ENCODE data around the gene PSEN1. TPM values are rescaled to one million over a fixed set of nuclear protein-coding genes. Genes with fewer than 3 reads are reported as not detected.

Gene PSEN1
- polyA plus RNA-seq, 1 donor (not counting 4 experiments of a cell fraction or from before 2014, with no cell fraction given), result 32.6 TPM

DNA sequence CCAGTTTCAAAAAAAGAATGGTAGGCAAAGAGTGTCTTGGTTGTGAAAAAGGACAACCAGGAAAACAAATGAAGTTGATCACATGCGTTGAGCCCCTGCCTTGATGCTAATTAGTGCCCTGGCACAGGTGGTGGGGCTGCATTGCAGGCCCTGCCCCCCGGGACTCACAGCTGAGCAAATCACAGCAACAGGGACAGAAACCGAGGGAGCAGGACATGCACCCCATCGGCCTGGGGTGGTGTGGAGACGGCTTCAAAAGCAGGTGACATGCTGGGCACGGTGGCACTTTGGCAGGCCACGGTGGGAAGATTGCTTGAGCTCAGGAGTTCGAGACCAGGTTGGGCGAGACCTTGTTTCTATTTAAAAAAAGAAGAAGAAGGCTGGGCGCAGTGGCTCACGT is 99.8 kb downstream of the PSEN1 start:
- H3K4me1 ChIP-seq (ENCODE audit: control insufficient read depth, extremely low read depth, insufficient read depth, low read length), result peaks cover 27% of the 10 kb centered on the region
- dilution Hi-C loops (cut with MboI; ENCODE audit: extremely low pct_ligation_motif_present, low sequenced_read_pairs), result no loop called here
- H3K4me2 ChIP-seq (ENCODE audit: control insufficient read depth, extremely low read depth, insufficient read depth, low read depth, low read length), result no peak overlapping the region
- peaks cover under 1% of the 10 kb centered on the region for H3K9me1 ChIP-seq (ENCODE audit: control insufficient read depth, extremely low read depth, insufficient read depth, low read length)
- no peaks in the 10 kb centered on the region for H3K9me3 ChIP-seq (ENCODE audit: control insufficient read depth, low read depth, low read length)
- H2AFZ ChIP-seq (ENCODE audit: control insufficient read depth, low read length), result no peak overlapping the region
- no peak for DNase-seq (ENCODE audit: low read depth, low spot score)
- H3K9ac ChIP-seq (ENCODE audit: control insufficient read depth, extremely low read depth, insufficient read depth, low read length), result no peak overlapping the region
- H3K79me2 ChIP-seq (ENCODE audit: control insufficient read depth, insufficient read depth, low read length), result no peaks in the 10 kb centered on the region
- no peak overlapping the region for H3K27ac ChIP-seq (ENCODE audit: control insufficient read depth, insufficient read depth, low read length)
- H3K36me3 ChIP-seq (ENCODE audit: control insufficient read depth in 2 of 2, extremely low read depth in 1 of 2, insufficient read depth in 2 of 2, low read length in 2 of 2), result no peaks in the 10 kb centered on the region
- no peak overlapping the region for H3K4me3 ChIP-seq (ENCODE audit: control insufficient read depth in 2 of 3, extremely low read depth in 1 of 3, insufficient read depth in 2 of 3, low read depth in 1 of 3, low read length in 3 of 3)
- peaks cover 3% of the 10 kb centered on the region for H4K20me1 ChIP-seq (ENCODE audit: control insufficient read depth, extremely low read depth, insufficient read depth, low read length)
- TF ChIP-seq, protein P1, sequence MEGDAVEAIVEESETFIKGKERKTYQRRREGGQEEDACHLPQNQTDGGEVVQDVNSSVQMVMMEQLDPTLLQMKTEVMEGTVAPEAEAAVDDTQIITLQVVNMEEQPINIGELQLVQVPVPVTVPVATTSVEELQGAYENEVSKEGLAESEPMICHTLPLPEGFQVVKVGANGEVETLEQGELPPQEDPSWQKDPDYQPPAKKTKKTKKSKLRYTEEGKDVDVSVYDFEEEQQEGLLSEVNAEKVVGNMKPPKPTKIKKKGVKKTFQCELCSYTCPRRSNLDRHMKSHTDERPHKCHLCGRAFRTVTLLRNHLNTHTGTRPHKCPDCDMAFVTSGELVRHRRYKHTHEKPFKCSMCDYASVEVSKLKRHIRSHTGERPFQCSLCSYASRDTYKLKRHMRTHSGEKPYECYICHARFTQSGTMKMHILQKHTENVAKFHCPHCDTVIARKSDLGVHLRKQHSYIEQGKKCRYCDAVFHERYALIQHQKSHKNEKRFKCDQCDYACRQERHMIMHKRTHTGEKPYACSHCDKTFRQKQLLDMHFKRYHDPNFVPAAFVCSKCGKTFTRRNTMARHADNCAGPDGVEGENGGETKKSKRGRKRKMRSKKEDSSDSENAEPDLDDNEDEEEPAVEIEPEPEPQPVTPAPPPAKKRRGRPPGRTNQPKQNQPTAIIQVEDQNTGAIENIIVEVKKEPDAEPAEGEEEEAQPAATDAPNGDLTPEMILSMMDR (optimal IDR thresholded peaks at IDR 0.05 in 1 of 3, IDR thresholded peaks at IDR 0.05 in 1 of 3, conservative IDR thresholded peaks at IDR 0.05 in 1 of 3; ENCODE audit: extremely low read depth in 1 of 3, insufficient read depth in 2 of 3, low read length in 3 of 3), result no peak
- TF ChIP-seq EZH2 (IDR thresholded peaks at IDR 0.05; ENCODE audit: low read length), result no peak
- peaks cover 87% of the 10 kb centered on the region for H3K27me3 ChIP-seq (ENCODE audit: control insufficient read depth, extremely low read depth, insufficient read depth, low read length)
- FAIRE-seq, result no peak

DNA sequence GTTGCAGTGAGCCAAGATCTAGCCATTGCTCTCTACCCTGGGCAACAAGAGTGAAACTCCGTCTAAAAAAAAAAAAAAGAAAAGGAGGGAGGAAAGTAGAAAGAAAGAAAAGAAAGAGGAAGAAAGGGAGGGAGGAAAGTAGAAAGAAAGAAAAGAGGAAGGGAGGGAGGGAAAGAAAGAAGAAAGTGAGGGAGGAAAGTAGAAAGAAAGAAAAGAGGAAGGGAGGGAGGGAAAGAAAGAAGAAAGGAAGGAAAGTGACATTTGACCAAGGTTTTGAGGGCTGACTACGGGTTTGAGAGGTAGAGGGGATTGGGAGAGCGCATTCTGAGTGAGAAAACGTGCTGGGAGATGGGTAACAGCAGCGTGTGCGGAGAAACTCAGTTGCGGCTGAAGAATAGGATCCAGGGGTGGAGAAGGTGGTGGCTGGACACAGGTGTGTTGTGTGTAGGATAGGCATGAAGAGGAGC is 100.5 kb downstream of the PSEN1 start:
- H3K27ac ChIP-seq (ENCODE audit: control insufficient read depth, insufficient read depth, low read length), result no peak overlapping the region
- H2AFZ ChIP-seq (ENCODE audit: control insufficient read depth, low read length), result no peak overlapping the region
- H3K4me2 ChIP-seq (ENCODE audit: control insufficient read depth, extremely low read depth, insufficient read depth, low read depth, low read length), result no peak overlapping the region
- no peak overlapping the region for H3K4me3 ChIP-seq (ENCODE audit: control insufficient read depth in 2 of 3, extremely low read depth in 1 of 3, insufficient read depth in 2 of 3, low read depth in 1 of 3, low read length in 3 of 3)
- H3K36me3 ChIP-seq (ENCODE audit: control insufficient read depth in 2 of 2, extremely low read depth in 1 of 2, insufficient read depth in 2 of 2, low read length in 2 of 2), result no peaks in the 10 kb centered on the region
- dilution Hi-C loops (cut with MboI; ENCODE audit: extremely low pct_ligation_motif_present, low sequenced_read_pairs), result no loop called here
- no peaks in the 10 kb centered on the region for H3K9me3 ChIP-seq (ENCODE audit: control insufficient read depth, low read depth, low read length)
- peaks cover 83% of the 10 kb centered on the region for H3K27me3 ChIP-seq (ENCODE audit: control insufficient read depth, extremely low read depth, insufficient read depth, low read length)
- no peak overlapping the region for H3K9ac ChIP-seq (ENCODE audit: control insufficient read depth, extremely low read depth, insufficient read depth, low read length)
- H4K20me1 ChIP-seq (ENCODE audit: control insufficient read depth, extremely low read depth, insufficient read depth, low read length), result peaks cover 3% of the 10 kb centered on the region
- peaks cover 34% of the 10 kb centered on the region for H3K4me1 ChIP-seq (ENCODE audit: control insufficient read depth, extremely low read depth, insufficient read depth, low read length)
- peaks cover 3% of the 10 kb centered on the region for H3K9me1 ChIP-seq (ENCODE audit: control insufficient read depth, extremely low read depth, insufficient read depth, low read length)
- FAIRE-seq (no peak), DNase-seq (ENCODE audit: low read depth, low spot score) (no peak)
- TF ChIP-seq, protein P1 (optimal IDR thresholded peaks at IDR 0.05 in 1 of 3, IDR thresholded peaks at IDR 0.05 in 1 of 3, conservative IDR thresholded peaks at IDR 0.05 in 1 of 3; ENCODE audit: extremely low read depth in 1 of 3, insufficient read depth in 2 of 3, low read length in 3 of 3), result no peak
- TF ChIP-seq EZH2 (IDR thresholded peaks at IDR 0.05; ENCODE audit: low read length), result no peak
- no peaks in the 10 kb centered on the region for H3K79me2 ChIP-seq (ENCODE audit: control insufficient read depth, insufficient read depth, low read length)
